H1 (cell line): ENCODE measurements around the gene POLR3A. TPM values are rescaled to one million over a fixed set of nuclear protein-coding genes. Genes with fewer than 3 reads are reported as not detected.

ENCODE experiments used
- CTCF ChIA-PET: fragments of 300-600 bp; sonication (Branson Sonifier 250); formaldehyde crosslinking; loops from one replicate; lab custom pipeline; 2021; ENCODE audit not compliant: partially characterized antibody; lab: Charles Lee
- POLR2A ChIA-PET: fragments of 300-600 bp; sonication (Branson Sonifier 250); formaldehyde crosslinking; loops from one replicate; lab custom pipeline; 2021; ENCODE audit warnings: inconsistent platforms; ENCODE audit not compliant: partially characterized antibody; lab: Charles Lee
- DNase-seq, 2 experiments: peaks; one replicate each; pipeline versions ENCODE4 v3.0.0 to v3.0.0-alpha.2; 2010 to 2022; ENCODE audit warnings: low spot score in 2 of 2, low read depth in 1 of 2, mixed read lengths in 1 of 2
- FAIRE-seq: peaks from 2 replicates; lab custom pipeline; 2011; peaks lifted over from hg19 to GRCh38; lab: Jason Lieb, UNC
- H2AFZ ChIP-seq: 2 replicates; pipeline ENCODE4 v1.8.1; 2012; ENCODE audit warnings: low read length, inconsistent platforms
- H2AK5ac ChIP-seq: 2 replicates; pipeline ENCODE4 v1.6.1; 2013; ENCODE audit warnings: low read depth, low read length
- H2BK120ac ChIP-seq: replicated peaks from 2 replicates; pipeline ENCODE3; 2013; ENCODE audit warnings: low read depth, low read length, inconsistent platforms
- H2BK12ac ChIP-seq: 2 replicates; pipeline ENCODE4 v1.6.1; 2013; ENCODE audit warnings: low read depth, low read length
- H2BK15ac ChIP-seq: 2 replicates; pipeline ENCODE4 v1.6.1; 2013; ENCODE audit warnings: low read length
- H2BK20ac ChIP-seq: 2 replicates; pipeline ENCODE4 v1.6.1; 2013; ENCODE audit warnings: low read length
- H2BK5ac ChIP-seq: 2 replicates; pipeline ENCODE4 v1.6.1; 2013; ENCODE audit warnings: low read depth, low read length
- H3K14ac ChIP-seq: 2 replicates; pipeline ENCODE4 v1.6.1; 2013; ENCODE audit warnings: inconsistent platforms; ENCODE audit not compliant: insufficient read length
- H3K18ac ChIP-seq: 2 replicates; pipeline ENCODE4 v1.6.1; 2013; ENCODE audit warnings: low read length; ENCODE audit errors: extremely low read depth
- H3K23ac ChIP-seq: 2 replicates; pipeline ENCODE4 v1.6.1; 2013; ENCODE audit warnings: inconsistent platforms; ENCODE audit not compliant: insufficient read length
- H3K23me2 ChIP-seq: 2 replicates; pipeline ENCODE4 v1.6.1; 2013; ENCODE audit warnings: low read depth, low read length
- H3K27ac ChIP-seq: 2 replicates; pipeline ENCODE4 v1.6.1; 2011; ENCODE audit warnings: low read depth, low read length, inconsistent platforms
- H3K27me3 ChIP-seq, 4 experiments: replicated peaks in 1 of 4; 1 replicate in 1 of 4; 2 replicates in 3 of 4; pipeline versions ENCODE4 v1.6.1 to v1.8.1; 2011 to 2013; ENCODE audit warnings: low read length in 3 of 4, mild to moderate bottlenecking in 3 of 4, inconsistent platforms in 2 of 4, mixed read lengths in 2 of 4, moderate library complexity in 1 of 4; ENCODE audit not compliant: control insufficient read depth in 3 of 4, insufficient read depth in 3 of 4; ENCODE audit errors: extremely low read depth in 1 of 4
- H3K36me3 ChIP-seq, 4 experiments: 2 replicates each; pipeline versions ENCODE4 v1.6.1 to v1.8.1; 2011 to 2013; ENCODE audit warnings: mild to moderate bottlenecking in 4 of 4, low read length in 3 of 4, moderate library complexity in 2 of 4, control low read depth in 1 of 4, inconsistent platforms in 1 of 4; ENCODE audit not compliant: insufficient read depth in 4 of 4, control insufficient read depth in 2 of 4
- H3K4ac ChIP-seq: replicated peaks from 2 replicates; pipeline ENCODE3; 2013; ENCODE audit warnings: low read length, low read depth, mixed read lengths, inconsistent platforms; ENCODE audit not compliant: insufficient read length
- H3K4me1 ChIP-seq, 4 experiments: replicated peaks in 1 of 4; 1 replicate in 1 of 4; 2 replicates in 3 of 4; pipeline versions ENCODE4 v1.6.1 to v1.8.1; 2011 to 2013; ENCODE audit warnings: low read length in 3 of 4, inconsistent platforms in 2 of 4, mixed read lengths in 1 of 4; ENCODE audit not compliant: insufficient read depth in 4 of 4, control insufficient read depth in 3 of 4
- H3K4me2 ChIP-seq, 2 experiments: 2 replicates each; pipeline versions ENCODE4 v1.6.1 to v1.8.1; 2011 to 2013; ENCODE audit warnings: low read depth in 2 of 2, low read length in 2 of 2, control low read depth in 1 of 2, inconsistent platforms in 1 of 2, mild to moderate bottlenecking in 1 of 2; ENCODE audit not compliant: insufficient read depth in 1 of 2
- H3K4me3 ChIP-seq, 4 experiments: fragments of 200-600, 300-600 bp in 1 of 4; sonication (generic), shearing (Covaris generic), sonication (Bioruptor Twin) in 1 of 4; 2 replicates each; pipeline versions ENCODE4 v1.5.1 to v1.8.1; 2011 to 2016; ENCODE audit warnings: low read length in 4 of 4, low read depth in 3 of 4, control low read depth in 2 of 4, inconsistent platforms in 2 of 4, mild to moderate bottlenecking in 2 of 4, mixed read lengths in 1 of 4, moderate library complexity in 1 of 4; ENCODE audit not compliant: insufficient read depth in 2 of 4; ENCODE audit errors: extremely low read depth in 1 of 4
- H3K56ac ChIP-seq: replicated peaks from 2 replicates; pipeline ENCODE3; 2013; ENCODE audit warnings: low read depth, mild to moderate bottlenecking, mixed read lengths, low read length, inconsistent platforms; ENCODE audit not compliant: insufficient read length
- H3K79me1 ChIP-seq: 2 replicates; pipeline ENCODE4 v1.6.1; 2013; ENCODE audit warnings: low read depth, low read length, control low read depth
- H3K79me2 ChIP-seq, 2 experiments: 2 replicates each; pipeline versions ENCODE4 v1.6.1 to v1.8.1; 2012 to 2013; ENCODE audit warnings: low read length in 2 of 2, mild to moderate bottlenecking in 2 of 2, inconsistent platforms in 1 of 2; ENCODE audit not compliant: insufficient read depth in 2 of 2, control insufficient read depth in 1 of 2
- H3K9ac ChIP-seq, 4 experiments: replicated peaks in 1 of 4; 1 replicate in 1 of 4; 2 replicates in 3 of 4; pipeline versions ENCODE4 v1.6.1 to v1.8.1; 2011 to 2013; ENCODE audit warnings: low read depth in 3 of 4, low read length in 3 of 4, control low read depth in 2 of 4, mild to moderate bottlenecking in 2 of 4, moderate library complexity in 2 of 4, inconsistent platforms in 1 of 4; ENCODE audit errors: extremely low read depth in 1 of 4
- H3K9me3 ChIP-seq, 2 experiments: 2 replicates each; pipeline versions ENCODE4 v1.6.1 to v1.8.1; 2012 to 2013; ENCODE audit warnings: mild to moderate bottlenecking in 2 of 2, moderate library complexity in 2 of 2, control low read depth in 1 of 2, inconsistent platforms in 1 of 2, low read depth in 1 of 2, low read length in 1 of 2, mixed read lengths in 1 of 2; ENCODE audit not compliant: insufficient read depth in 2 of 2
- H4K20me1 ChIP-seq, 2 experiments: replicated peaks in 1 of 2; 2 replicates each; pipeline versions ENCODE3 to v1.8.1; 2011 to 2013; ENCODE audit warnings: inconsistent platforms in 2 of 2, low read length in 2 of 2, mild to moderate bottlenecking in 1 of 2; ENCODE audit not compliant: insufficient read depth in 2 of 2, control insufficient read depth in 1 of 2
- H4K5ac ChIP-seq: 2 replicates; pipeline ENCODE4 v1.6.1; 2013; ENCODE audit warnings: low read length, low read depth, mixed read lengths, inconsistent platforms; ENCODE audit not compliant: insufficient read length
- H4K8ac ChIP-seq: 2 replicates; pipeline ENCODE4 v1.8.0; 2013; ENCODE audit warnings: mild to moderate bottlenecking, moderate library complexity, low read length, inconsistent platforms; ENCODE audit not compliant: insufficient read depth; ENCODE audit errors: extremely low read depth
- H4K91ac ChIP-seq: replicated peaks from 2 replicates; pipeline ENCODE3; 2013; ENCODE audit warnings: low read length, mixed read lengths, inconsistent platforms; ENCODE audit not compliant: insufficient read length
- EP300 ChIP-seq, 2 experiments: IDR thresholded peaks; 1 replicate in 1 of 2; 2 replicates in 1 of 2; pipeline ENCODE4 v1.6.1; 2011 to 2012; ENCODE audit warnings: low read depth in 2 of 2, low read length in 2 of 2, mild to moderate bottlenecking in 2 of 2, borderline replicate concordance in 1 of 2, inconsistent platforms in 1 of 2, moderate library complexity in 1 of 2
- KDM4A ChIP-seq: IDR thresholded peaks from one replicate; pipeline ENCODE4 v1.7.1; 2012; ENCODE audit warnings: low read depth, mild to moderate bottlenecking, moderate library complexity, low read length, inconsistent platforms; ENCODE audit not compliant: severe bottlenecking
- NRF1 ChIP-seq: IDR thresholded peaks from 2 replicates; pipeline ENCODE4 v1.6.1; 2011; ENCODE audit warnings: mild to moderate bottlenecking, low read depth, low read length, improper control_type of control experiment
- RFX5 ChIP-seq: IDR thresholded peaks from 2 replicates; pipeline ENCODE4 v1.6.1; 2011; ENCODE audit warnings: low read depth, low read length, improper control_type of control experiment, borderline replicate concordance
- SP1 ChIP-seq: IDR thresholded peaks from 2 replicates; pipeline ENCODE4 v1.6.1; 2011; ENCODE audit warnings: low read depth, low read length
- WGBS, 2 experiments: shearing (Covaris generic) in 1 of 2; methylation state at CpG; one replicate each; pipeline versions ENCODE4 v1.1.6 to v1.1.7; 2013 to 2015; ENCODE audit warnings: low lambda C conversion rate in 2 of 2, mixed read lengths in 2 of 2, inconsistent platforms in 1 of 2, low coverage in 1 of 2, missing lambda C conversion rate in 1 of 2; ENCODE audit not compliant: insufficient replicate concordance in 2 of 2, insufficient coverage in 1 of 2, insufficient read length in 1 of 2; ENCODE audit errors: extremely low coverage in 1 of 2, missing lambda C conversion rate in 1 of 2; 5-methylcytosine and 5-hydroxymethylcytosine counted together
- polyA plus RNA-seq, 7 experiments: library from polyadenylated mRNA; depleted of rRNA in 3 of 7; stranded (reverse) in 5 of 7; unstranded in 2 of 7; fragments of >200 nt in 5 of 7; fragments of 200-250 nt in 2 of 7; gene quantifications; 1 replicate in 5 of 7; 2 replicates in 1 of 7; 4 replicates in 1 of 7; pipeline versions ENCODE4 v1.2.1 to v1.2.3, GENCODE V29; 2011 to 2013; ENCODE audit warnings: missing spikeins in 2 of 7, mixed read lengths in 2 of 7
- total RNA-seq: library from RNA; stranded (reverse); fragmentation: NEBNext Ultra II Directional; extraction: Animal tissue kit (Norgen Biotek cat#: 25700); gene quantifications from 2 replicates; pipeline ENCODE4 v1.2.1, GENCODE V29; 2021

POLR3A gene
- total and polyA plus RNA-seq, 2 of the 8 experiments (the other 6 are each of a cell fraction or from before 2014, with no cell fraction given) = 11.3 to 38.6 TPM

- WGBS, 2 experiments = 93% methylated on average over 4 of the region's 4 CpGs; no CpG with 5 or more reads in 1 of the 2 experiments
- Histone ChIP-seq H3K4me2 (no peak overlapping the region), H2BK20ac (no peak overlapping the region), H2BK120ac (no peak overlapping the region), H3K36me3 (peaks cover 38 to 84% (median 67%) of the 10 kb centered on the region in 4 experiments), H3K27me3 (no peaks in the 10 kb centered on the region), H3K4me3 (no peak overlapping the region), H3K4ac (no peak overlapping the region), H2BK15ac (no peak overlapping the region), H3K4me1 (no peaks in the 10 kb centered on the region), H2AK5ac (no peak overlapping the region), H3K23me2 (no peaks in the 10 kb centered on the region), H3K18ac (no peak overlapping the region), H3K27ac (no peak overlapping the region), H3K56ac (no peak overlapping the region), H2AFZ (no peak overlapping the region), H3K79me2 (no peaks in the 10 kb centered on the region), H3K23ac (no peak overlapping the region), H4K91ac (no peak overlapping the region), H3K79me1 (no peaks in the 10 kb centered on the region), H2BK12ac (no peak overlapping the region), H2BK5ac (no peak overlapping the region), H3K14ac (no peak overlapping the region), H3K9ac (no peak overlapping the region), H3K9me3 (no peaks in the 10 kb centered on the region), H4K8ac (no peak overlapping the region), H4K20me1 (peaks cover 0 to 1% of the 10 kb centered on the region in 2 experiments), H4K5ac (no peak overlapping the region)
- ChIA-PET CTCF (interaction anchor here (0.7 to 1.1 kb wide), 2 partner anchors 22 to 300 kb away, joined by 3 to 4 read pairs; no protein-coding TSS in a partner anchor), POLR2A (no interaction called here)
- DNase-seq (no peak), FAIRE-seq (no peak)
- TF ChIP-seq SP1 (no peak), EP300 (IDR thresholded peaks at IDR 0.05; ENCODE audit: borderline replicate concordance in 1 of 2, low read depth in 2 of 2, low read length in 2 of 2) (no peak), RFX5 (no peak), KDM4A (no peak), NRF1 (no peak)
Measured at GRCh38 chr10:78011065-78011464, 18.2 kb downstream of the POLR3A start.
